Endothelial cell of umbilical vein (primary cell): ENCODE data around the gene ADSL. TPM values are rescaled to one million over a fixed set of nuclear protein-coding genes. Genes with fewer than 3 reads are reported as not detected.

ENCODE experiments used
- BruUV-seq: library from RNA; stranded (reverse); fragments of 400-500 nt; replicated peaks from 2 replicates; lab custom pipeline; 2021; lab: Mats Ljungman, UMichigan
- CTCF ChIA-PET: fragments of 300-600, 350-600 bp; sonication (Branson Sonifier 250); formaldehyde crosslinking; loops from one replicate; lab custom pipeline; 2021; ENCODE audit warnings: antibody characterized with exemption, inconsistent platforms; lab: Charles Lee
- POLR2A ChIA-PET: fragments of 300-600, 350-600 bp; sonication (Branson Sonifier 250); formaldehyde crosslinking; loops from one replicate; lab custom pipeline; 2021; ENCODE audit warnings: antibody characterized with exemption, inconsistent platforms; lab: Charles Lee
- DNase-seq: peaks from one replicate; pipeline ENCODE4 v3.0.0-alpha.2; 2011; ENCODE audit warnings: low read depth, low spot score
- FAIRE-seq: peaks from 2 replicates; lab custom pipeline; 2011; peaks lifted over from hg19 to GRCh38; lab: Jason Lieb, UNC
- H2AFZ ChIP-seq: 2 replicates; pipeline ENCODE4 v1.6.0; 2012; ENCODE audit warnings: low read depth, low read length, control low read depth, inconsistent platforms
- H3K27ac ChIP-seq: 2 replicates; pipeline ENCODE4 v1.5.1; 2011; ENCODE audit warnings: low read depth, mild to moderate bottlenecking, control low read depth, low read length, moderate library complexity; ENCODE audit not compliant: insufficient read depth
- H3K27me3 ChIP-seq, 2 experiments: 2 replicates each; pipeline versions ENCODE4 v1.6.0 to v1.6.1; 2011; ENCODE audit warnings: low read length in 2 of 2, mixed read lengths in 1 of 2; ENCODE audit not compliant: control insufficient read depth in 2 of 2, insufficient read depth in 2 of 2
- H3K36me3 ChIP-seq, 2 experiments: 2 replicates in 1 of 2; 3 replicates in 1 of 2; pipeline ENCODE4 v1.5.1; 2011; ENCODE audit warnings: low read length in 2 of 2, mild to moderate bottlenecking in 1 of 2, moderate library complexity in 1 of 2; ENCODE audit not compliant: control insufficient read depth in 2 of 2, insufficient read depth in 2 of 2; ENCODE audit errors: extremely low read depth in 1 of 2
- H3K4me1 ChIP-seq: 3 replicates; pipeline ENCODE4 v1.5.1; 2011; ENCODE audit warnings: mild to moderate bottlenecking, low read length; ENCODE audit not compliant: control insufficient read depth, insufficient read depth; ENCODE audit errors: extremely low read depth
- H3K4me2 ChIP-seq: 2 replicates; pipeline ENCODE4 v1.6.1; 2011; ENCODE audit warnings: low read length, control low read depth, mixed read lengths; ENCODE audit not compliant: insufficient read depth
- H3K4me3 ChIP-seq, 3 experiments: fragments of 200-600 bp in 1 of 3; sonication (generic), shearing (Covaris generic) in 1 of 3; replicated peaks in 1 of 3; 2 replicates each; pipeline ENCODE4 v1.5.1; 2011 to 2016; ENCODE audit warnings: control low read depth in 3 of 3, low read length in 3 of 3, mild to moderate bottlenecking in 2 of 3, inconsistent platforms in 1 of 3, low read depth in 1 of 3, moderate library complexity in 1 of 3; ENCODE audit not compliant: insufficient read depth in 1 of 3
- H3K79me2 ChIP-seq: 2 replicates; pipeline ENCODE4 v1.6.0; 2012; ENCODE audit warnings: low read length, inconsistent platforms; ENCODE audit not compliant: control insufficient read depth, insufficient read depth
- H3K9ac ChIP-seq: replicated peaks from 2 replicates; pipeline ENCODE3; 2011; ENCODE audit warnings: low read length, control low read depth; ENCODE audit not compliant: insufficient read depth; ENCODE audit errors: extremely low read depth
- H3K9me1 ChIP-seq: replicated peaks from 3 replicates; pipeline ENCODE4 v1.6.0; 2011; ENCODE audit warnings: mild to moderate bottlenecking, low read length; ENCODE audit not compliant: control insufficient read depth, insufficient read depth; ENCODE audit errors: extremely low read depth
- H3K9me3 ChIP-seq: replicated peaks from 2 replicates; pipeline ENCODE4 v1.5.1; 2012; ENCODE audit warnings: low read length, inconsistent platforms; ENCODE audit not compliant: control insufficient read depth, insufficient read depth
- H4K20me1 ChIP-seq: replicated peaks from 2 replicates; pipeline ENCODE3; 2011; ENCODE audit warnings: mild to moderate bottlenecking, low read length; ENCODE audit not compliant: control insufficient read depth, insufficient read depth; ENCODE audit errors: extremely low read depth
- CTCF ChIP-seq, 2 donors: IDR thresholded peaks; 1 replicate in 1 of 2; 2 replicates in 1 of 2; pipeline ENCODE4 v1.5.1; 2011; ENCODE audit warnings: low read length in 2 of 2, mild to moderate bottlenecking in 2 of 2, moderate library complexity in 2 of 2, control low read depth in 1 of 2, inconsistent platforms in 1 of 2, low read depth in 1 of 2; ENCODE audit not compliant: insufficient read depth in 1 of 2; ENCODE audit errors: extremely low read depth in 1 of 2
- EZH2 ChIP-seq: IDR thresholded peaks from 2 replicates; pipeline ENCODE4 v1.6.1; 2012; ENCODE audit warnings: borderline replicate concordance, low read depth, mild to moderate bottlenecking, moderate library complexity, low read length, inconsistent platforms; ENCODE audit not compliant: severe bottlenecking
- FOS ChIP-seq: IDR thresholded peaks from 2 replicates; pipeline ENCODE4 v1.6.1; 2011; ENCODE audit warnings: mild to moderate bottlenecking, low read length, moderate library complexity, borderline replicate concordance; ENCODE audit not compliant: insufficient read depth
- GATA2 ChIP-seq: IDR thresholded peaks from 2 replicates; pipeline ENCODE4 v1.7.0; 2011; ENCODE audit warnings: low read depth, mild to moderate bottlenecking, moderate library complexity, mixed read lengths, low read length; ENCODE audit not compliant: insufficient read length, insufficient read depth
- JUN ChIP-seq: IDR thresholded peaks from 2 replicates; pipeline ENCODE4 v1.6.1; 2011; ENCODE audit warnings: borderline replicate concordance, low read depth; ENCODE audit not compliant: insufficient read length, insufficient read depth
- MAX ChIP-seq: IDR thresholded peaks from 2 replicates; pipeline ENCODE4 v1.6.1; 2011; ENCODE audit not compliant: insufficient read depth, insufficient read length
- MYC ChIP-seq: IDR thresholded peaks from one replicate; pipeline ENCODE4 v1.6.1; 2011; ENCODE audit warnings: mild to moderate bottlenecking, low read depth, low read length
- POLR2A ChIP-seq: IDR thresholded peaks from 2 replicates; pipeline ENCODE4 v1.6.1; 2012; ENCODE audit warnings: low read depth, mild to moderate bottlenecking, control low read depth, low read length
- POLR2AphosphoS5 ChIP-seq: IDR thresholded peaks from 2 replicates; pipeline ENCODE4 v1.6.1; 2012; ENCODE audit warnings: low read depth, mild to moderate bottlenecking, control low read depth, low read length, moderate library complexity; ENCODE audit not compliant: insufficient read depth
- dilution Hi-C: fragments of 300-500 bp; cut with MboI; formaldehyde crosslinking; loops from one replicate; pipeline ENCODE4 v1.15.0; 2019; ENCODE audit warnings: low sequenced_read_pairs; ENCODE audit not compliant: extremely low pct_ligation_motif_present
- intact Hi-C: fragments of 100-400 bp; cut with micrococcal nuclease; formaldehyde crosslinking; loops from one replicate; pipeline ENCODE4 v1.10.0; 2022
- polyA plus RNA-seq, 4 experiments: library from polyadenylated mRNA; depleted of rRNA in 3 of 4; stranded (reverse) in 3 of 4; unstranded in 1 of 4; fragments of >200 nt; gene quantifications; 2 replicates each; pipeline versions ENCODE4 v1.2.1 to v1.2.3, GENCODE V29; 2011 to 2012; ENCODE audit warnings: missing spikeins in 1 of 4
- total RNA-seq: library from RNA; stranded (reverse); gene quantifications from 2 replicates; pipeline ENCODE4 v1.2.3, GENCODE V29; 2021

The ADSL gene
- total and polyA plus RNA-seq, 2 donors (not counting 3 experiments of a cell fraction or from before 2014, with no cell fraction given), result 103 to 141 TPM

- H3K9ac ChIP-seq, result no peak overlapping the region
- no peak overlapping the region for H2AFZ ChIP-seq
- no peaks in the 10 kb centered on the region for H3K79me2 ChIP-seq
- peaks cover 11% of the 10 kb centered on the region for H3K4me1 ChIP-seq
- no peak overlapping the region for H3K4me3 ChIP-seq
- H3K9me1 ChIP-seq, result no peaks in the 10 kb centered on the region
- H3K27me3 ChIP-seq, result no peaks in the 10 kb centered on the region
- TF ChIP-seq MYC, result no peak
- no peak for TF ChIP-seq POLR2A
- TF ChIP-seq FOS, result no peak
- TF ChIP-seq EZH2, result no peak
- no peak for TF ChIP-seq POLR2AphosphoS5
- no peak for TF ChIP-seq MAX
- no peak for TF ChIP-seq CTCF (IDR thresholded peaks at IDR 0.05; ENCODE audit: extremely low read depth in 1 of 2, insufficient read depth in 1 of 2, low read depth in 1 of 2, low read length in 2 of 2)
- no peak for TF ChIP-seq JUN
- no peak for TF ChIP-seq GATA2
- CTCF ChIA-PET, result no interaction called here
- H4K20me1 ChIP-seq, result no peaks in the 10 kb centered on the region
- POLR2A ChIA-PET, result no interaction called here
- DNase-seq (no peak), FAIRE-seq (no peak)
- H3K9me3 ChIP-seq, result no peaks in the 10 kb centered on the region
- H3K27ac ChIP-seq, result no peak overlapping the region
- dilution Hi-C loops (no loop called here), intact Hi-C loops (no loop called here)
- peaks cover 15 to 20% of the 10 kb centered on the region in 2 experiments for H3K36me3 ChIP-seq
- BruUV-seq, result no TSS peak
- H3K4me2 ChIP-seq, result no peak overlapping the region
Measured at GRCh38 chr22:40322021-40322420, 24.3 kb upstream of the ADSL start.
